ENCODE results near the gene PCMTD2.

Gene PCMTD2

DNA sequence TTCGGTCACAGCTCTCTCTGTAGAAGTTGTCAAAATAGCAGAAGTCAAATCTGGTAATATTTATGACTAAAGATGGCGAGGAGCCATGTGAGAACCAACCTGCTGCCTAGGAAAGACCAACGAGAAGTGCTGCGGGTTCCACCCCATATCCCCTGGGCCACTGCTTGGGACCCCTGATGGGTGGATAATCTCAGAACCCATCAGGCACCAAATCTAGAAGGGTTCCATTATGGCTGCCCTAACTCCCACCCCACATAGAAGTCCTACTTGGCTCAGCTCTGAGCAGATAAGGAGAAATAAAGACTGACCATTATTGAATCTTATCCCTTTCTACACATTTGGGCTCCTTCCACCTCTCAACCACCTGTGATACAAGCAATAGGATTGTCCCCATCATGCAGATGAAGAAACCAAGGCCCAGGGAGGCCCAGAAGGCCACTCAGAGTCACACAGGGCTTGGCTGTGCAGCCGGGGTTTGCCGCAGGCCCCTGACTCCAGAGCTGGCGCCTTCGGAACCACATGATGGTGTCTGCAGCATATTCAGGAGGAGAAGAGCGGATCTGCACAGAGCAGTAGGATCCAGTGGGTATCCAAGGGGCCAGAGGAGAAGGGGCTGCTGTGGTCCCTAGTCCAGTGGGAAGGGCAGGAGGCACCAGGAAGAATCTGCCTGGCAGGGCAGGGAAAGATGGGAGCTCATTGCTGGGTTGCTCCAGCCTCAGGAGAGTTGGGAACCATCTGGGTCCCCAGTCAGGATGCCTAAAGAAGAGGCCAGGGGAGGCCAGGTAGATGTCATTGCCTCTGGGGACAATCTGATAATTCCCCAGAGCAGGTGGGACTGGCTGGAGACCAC, 9.6 kb upstream of the PCMTD2 start:
- TF ChIP-seq SIN3A (IDR thresholded peaks at IDR 0.05; ENCODE audit: borderline replicate concordance, insufficient read depth, low read length) (no peak), FOXP2 (optimal IDR thresholded peaks at IDR 0.05; ENCODE audit: borderline replicate concordance, extremely low read depth, extremely low read length, insufficient read depth) (no peak), REST (IDR thresholded peaks at IDR 0.05; ENCODE audit: insufficient read depth in 1 of 2, low read depth in 2 of 2, low read length in 2 of 2) (no peak), TAF1 (IDR thresholded peaks at IDR 0.05; ENCODE audit: borderline replicate concordance, insufficient read depth, low read length) (no peak), POLR2AphosphoS5 (IDR thresholded peaks at IDR 0.05; ENCODE audit: low read depth, low read length) (no peak)

DNA sequence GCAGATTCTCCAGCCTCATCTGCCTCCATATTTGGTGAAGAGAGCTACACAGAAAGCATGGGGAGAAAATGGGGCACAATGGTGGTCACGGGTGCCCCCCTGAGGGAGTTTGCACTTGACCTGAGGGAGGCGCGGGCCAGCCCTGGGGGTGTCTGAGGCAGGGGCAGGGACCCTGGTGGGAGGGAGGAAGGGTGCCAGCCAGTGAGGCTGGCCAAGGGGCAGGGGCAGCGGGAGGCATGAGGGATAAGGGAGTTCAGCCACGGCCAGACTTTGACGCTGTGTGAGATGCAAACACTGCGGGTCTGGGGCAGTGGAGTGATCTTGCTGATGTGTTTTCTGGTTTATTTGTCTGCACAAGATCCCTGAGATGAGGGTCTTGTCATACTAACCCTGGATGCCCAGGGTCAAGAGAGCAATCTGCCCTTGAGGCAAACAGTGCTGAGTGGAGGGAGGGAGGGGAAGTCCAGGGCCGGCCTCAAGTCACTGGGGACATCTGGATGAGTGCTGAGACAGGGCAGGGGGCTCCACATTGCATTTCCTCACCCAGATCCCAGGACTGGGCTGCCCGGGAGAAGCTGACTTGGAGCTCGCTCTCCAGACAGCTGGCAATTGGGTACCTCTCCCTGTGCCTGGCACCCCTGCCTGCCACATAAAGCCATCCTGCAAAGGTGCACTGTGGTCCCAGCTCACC, 8.8 kb upstream of the PCMTD2 start:
- TF ChIP-seq TAF1 (IDR thresholded peaks at IDR 0.05; ENCODE audit: borderline replicate concordance, insufficient read depth, low read length) (no peak), REST (IDR thresholded peaks at IDR 0.05; ENCODE audit: insufficient read depth in 1 of 2, low read depth in 2 of 2, low read length in 2 of 2) (no peak), FOXP2 (optimal IDR thresholded peaks at IDR 0.05; ENCODE audit: borderline replicate concordance, extremely low read depth, extremely low read length, insufficient read depth) (no peak), POLR2AphosphoS5 (IDR thresholded peaks at IDR 0.05; ENCODE audit: low read depth, low read length) (no peak), SIN3A (IDR thresholded peaks at IDR 0.05; ENCODE audit: borderline replicate concordance, insufficient read depth, low read length) (no peak)

DNA sequence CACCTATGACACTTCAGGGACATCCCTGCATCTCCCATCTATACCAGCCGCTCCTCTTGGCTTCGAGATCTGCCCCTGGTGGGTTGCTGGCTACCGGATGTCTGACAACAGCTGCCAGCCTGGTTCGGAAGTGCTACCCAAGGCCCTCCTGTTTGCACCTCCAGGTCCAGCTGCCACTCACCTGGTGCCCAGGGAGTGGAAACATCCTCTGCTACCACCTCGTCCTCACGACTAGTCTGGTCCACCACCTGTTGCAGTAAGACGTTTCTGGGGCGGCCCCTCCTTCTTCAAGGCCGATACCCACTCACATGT, 8.3 kb upstream of the PCMTD2 start:
- no peak for TF ChIP-seq TAF1 (IDR thresholded peaks at IDR 0.05; ENCODE audit: borderline replicate concordance, insufficient read depth, low read length)
- TF ChIP-seq SIN3A (IDR thresholded peaks at IDR 0.05; ENCODE audit: borderline replicate concordance, insufficient read depth, low read length): no peak
- no peak for TF ChIP-seq FOXP2 (optimal IDR thresholded peaks at IDR 0.05; ENCODE audit: borderline replicate concordance, extremely low read depth, extremely low read length, insufficient read depth)
- no peak for TF ChIP-seq POLR2AphosphoS5 (IDR thresholded peaks at IDR 0.05; ENCODE audit: low read depth, low read length)
- TF ChIP-seq REST (IDR thresholded peaks at IDR 0.05; ENCODE audit: insufficient read depth in 1 of 2, low read depth in 2 of 2, low read length in 2 of 2): no peak

DNA sequence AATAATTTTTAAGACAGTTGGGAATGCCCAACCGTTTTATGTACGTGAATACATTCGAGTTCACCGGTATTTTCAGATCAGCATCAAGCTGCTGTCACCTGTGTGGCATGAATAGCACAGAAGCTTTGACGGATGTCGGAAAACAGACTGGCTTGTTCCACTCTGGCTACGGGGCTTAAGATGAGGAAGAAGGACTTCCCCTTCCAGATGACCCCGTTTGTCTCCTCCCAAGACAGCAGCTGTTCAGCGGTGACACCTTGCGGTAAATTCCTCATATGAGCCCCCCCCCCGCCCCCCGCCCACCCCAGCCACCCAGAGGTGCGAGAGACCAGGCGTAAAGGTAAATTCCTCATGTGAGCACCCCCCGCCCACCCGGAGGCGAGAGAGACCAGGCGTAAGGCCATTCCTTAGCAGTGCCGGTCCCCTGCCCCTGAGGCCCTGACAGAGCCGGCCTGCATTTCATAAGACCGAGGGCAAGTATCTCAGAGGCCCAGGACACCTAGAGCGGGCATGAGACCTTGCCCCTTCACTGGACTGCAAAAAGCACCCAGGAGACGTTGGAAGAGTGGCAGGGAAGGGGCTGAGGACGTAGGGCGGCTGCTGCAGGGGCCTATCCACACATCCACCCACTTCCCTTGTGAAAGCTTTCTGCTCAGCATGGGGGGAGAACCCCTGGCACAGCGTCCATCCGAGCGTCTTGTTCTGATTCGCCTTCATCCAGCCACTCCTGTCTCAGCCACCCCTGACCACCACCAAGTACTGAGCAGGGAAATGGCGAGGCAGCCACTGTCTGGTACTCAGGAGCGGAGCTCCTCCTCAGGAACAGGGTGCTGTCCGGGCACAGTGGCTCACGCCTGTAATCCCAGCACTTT, 7.3 kb upstream of the PCMTD2 start:
- TF ChIP-seq TAF1 (IDR thresholded peaks at IDR 0.05; ENCODE audit: borderline replicate concordance, insufficient read depth, low read length) (no peak), SIN3A (IDR thresholded peaks at IDR 0.05; ENCODE audit: borderline replicate concordance, insufficient read depth, low read length) (no peak), FOXP2 (optimal IDR thresholded peaks at IDR 0.05; ENCODE audit: borderline replicate concordance, extremely low read depth, extremely low read length, insufficient read depth) (no peak), REST (IDR thresholded peaks at IDR 0.05; ENCODE audit: insufficient read depth in 1 of 2, low read depth in 2 of 2, low read length in 2 of 2) (no peak), POLR2AphosphoS5 (IDR thresholded peaks at IDR 0.05; ENCODE audit: low read depth, low read length) (no peak)

All from PFSK-1 (cell line).